GM18951 (cell line): Measurements from ENCODE around the gene ECE1.

Experiments
- POLR2A ChIP-seq: IDR thresholded peaks from 4 replicates; pipeline ENCODE4 v1.6.1; 2011; ENCODE audit warnings: mild to moderate bottlenecking; ENCODE audit not compliant: insufficient read length, insufficient read depth; ENCODE audit errors: extremely low read depth
- in situ Hi-C: fragments of 300-500 bp; cut with MboI; formaldehyde crosslinking; loops from one replicate; pipeline ENCODE4 v1.12.0; 2022; ENCODE audit warnings: low sequenced_read_pairs, mixed read lengths, inconsistent platforms; ENCODE audit not compliant: unreplicated experiment

Gene ECE1

GRCh38 chr1:21308847-21309652 lies 18.8 kb upstream of the ECE1 start:
- TF ChIP-seq POLR2A = no peak
- in situ Hi-C loops = no loop called here

DNA sequence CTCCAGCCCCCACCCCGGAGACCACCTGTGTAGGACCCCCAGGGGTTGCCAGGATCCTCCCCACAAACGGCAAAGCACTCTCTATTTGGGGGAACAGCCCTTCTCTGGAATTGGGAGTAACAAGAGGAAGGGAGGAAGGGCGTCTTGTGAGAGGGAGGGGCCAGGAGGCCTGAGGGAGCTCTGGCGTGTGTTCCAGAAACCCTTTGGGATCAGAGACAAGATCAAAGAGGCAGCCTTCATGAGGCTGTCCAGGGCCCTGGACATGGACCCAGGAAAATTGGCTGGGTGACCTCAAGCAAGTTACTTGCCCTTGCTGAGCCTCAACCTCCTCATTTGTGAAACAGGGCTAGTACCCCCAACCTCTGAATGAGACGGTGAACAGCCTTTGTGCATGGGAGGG lies 18.1 kb upstream of the ECE1 start:
- in situ Hi-C loops = no loop called here
- no peak for TF ChIP-seq POLR2A

GRCh38 chr1:21307663-21308305 lies 17.5 kb upstream of the ECE1 start:
- TF ChIP-seq POLR2A = no peak
- in situ Hi-C loops = no loop called here

- TF ChIP-seq POLR2A = no peak
- in situ Hi-C loops = no loop called here
These were observed 16.9 kb upstream of the ECE1 start for GRCh38 chr1:21307210-21307609.

GRCh38 chr1:21305900-21306189 lies 15.6 kb upstream of the ECE1 start:
- in situ Hi-C loops = no loop called here
- no peak for TF ChIP-seq POLR2A

GRCh38 chr1:21305155-21305899 lies 15.1 kb upstream of the ECE1 start:
- in situ Hi-C loops = no loop called here
- TF ChIP-seq POLR2A = no peak

GRCh38 chr1:21304488-21304887 lies 14.2 kb upstream of the ECE1 start:
- in situ Hi-C loops = no loop called here
- TF ChIP-seq POLR2A = no peak

- in situ Hi-C loops = no loop called here
These were observed 12.8 kb upstream of the ECE1 start for GRCh38 chr1:21302747-21303715.

DNA sequence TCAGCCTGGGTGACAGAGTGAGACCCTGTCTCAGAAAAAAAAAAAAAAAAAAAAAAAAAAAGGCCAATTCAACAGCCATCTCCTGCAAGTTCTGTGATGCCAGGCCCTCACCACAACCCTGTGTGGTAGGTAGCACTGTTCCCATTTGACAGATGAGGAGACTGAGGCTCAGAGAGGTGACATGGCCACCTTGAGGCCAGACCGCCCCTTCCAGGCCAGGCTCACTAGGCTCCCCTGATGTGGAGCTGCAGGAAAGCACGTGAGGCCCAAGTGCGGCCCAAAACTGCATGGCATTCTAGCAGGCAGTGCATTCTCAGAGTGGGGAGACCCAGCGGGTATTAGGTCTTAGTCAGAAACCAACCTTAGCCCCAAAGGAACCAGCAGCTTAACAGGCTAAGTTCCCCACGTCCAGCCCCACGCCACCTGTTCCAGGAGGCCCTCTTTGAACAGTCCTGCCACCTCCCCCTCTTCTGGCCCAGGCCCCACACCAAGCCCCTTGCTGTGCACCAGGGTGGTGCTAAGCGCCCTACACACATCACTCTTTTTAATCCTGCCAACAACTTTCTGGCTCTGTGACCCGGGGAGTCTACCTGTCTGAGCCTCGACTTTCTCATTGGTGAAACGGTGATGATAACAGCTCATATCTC lies 11.7 kb upstream of the ECE1 start:
- no peak for TF ChIP-seq POLR2A
- in situ Hi-C loops = no loop called here

More at GRCh38 chr1:21302747-21303715, 12.8 kb upstream of the ECE1 start:
- no peak for TF ChIP-seq POLR2A

DNA sequence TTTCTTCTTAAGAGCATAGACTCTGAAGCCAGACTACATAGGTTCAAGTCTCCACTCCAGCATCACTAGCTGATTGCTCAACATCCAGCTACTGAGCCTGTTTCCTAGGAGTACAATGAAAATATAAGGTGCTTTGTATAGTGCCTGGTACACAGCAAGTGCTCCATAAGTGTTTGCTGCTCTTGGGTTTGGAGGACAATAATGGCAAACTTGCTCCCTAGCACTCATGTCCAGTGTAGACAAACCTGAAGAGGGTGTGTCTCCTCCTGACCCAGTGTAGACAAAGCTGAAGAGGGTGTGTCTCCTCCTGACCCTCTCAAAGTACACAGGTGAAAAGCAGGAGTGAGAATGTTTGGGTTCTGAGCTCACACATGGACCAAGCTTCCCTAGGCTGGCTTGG lies 10.5 kb upstream of the ECE1 start:
- in situ Hi-C loops = no loop called here
- no peak for TF ChIP-seq POLR2A

- TF ChIP-seq POLR2A = no peak
These were observed 9.6 kb upstream of the ECE1 start for GRCh38 chr1:21299780-21300395.

GRCh38 chr1:21298981-21299391 lies 8.7 kb upstream of the ECE1 start:
- no peak for TF ChIP-seq POLR2A
- in situ Hi-C loops = no loop called here

More at GRCh38 chr1:21299780-21300395, 9.6 kb upstream of the ECE1 start:
- in situ Hi-C loops = no loop called here
